ENCODE results near the gene FNDC3B. TPM values are rescaled to one million over a fixed set of nuclear protein-coding genes. Genes with fewer than 3 reads are reported as not detected.

Gene FNDC3B
- total RNA-seq, 1 experiment from 2014 or later, result 34.4 TPM

- in situ Hi-C loops (cut with HindIII; ENCODE audit: low pct_unique_long_range_greater_than_20kb, low sequenced_read_pairs), result no loop called here
- no peak for DNase-seq (ENCODE audit: low read depth, low spot score)
Observed at GRCh38 chr3:172115059-172115458, 75.7 kb downstream of the FNDC3B start.

- in situ Hi-C loops (cut with HindIII; ENCODE audit: low pct_unique_long_range_greater_than_20kb, low sequenced_read_pairs), result no loop called here
- no peak for DNase-seq (ENCODE audit: low read depth, low spot score)
Observed at GRCh38 chr3:172115787-172116186, 76.4 kb downstream of the FNDC3B start.

GRCh38 chr3:172118019-172118418 lies 78.6 kb downstream of the FNDC3B start:
- in situ Hi-C loops (cut with HindIII; ENCODE audit: low pct_unique_long_range_greater_than_20kb, low sequenced_read_pairs), result no loop called here
- DNase-seq (ENCODE audit: low read depth, low spot score), result no peak

GRCh38 chr3:172119266-172119969 lies 80.0 kb downstream of the FNDC3B start:
- in situ Hi-C loops (cut with HindIII; ENCODE audit: low pct_unique_long_range_greater_than_20kb, low sequenced_read_pairs), result no loop called here
- DNase-seq (ENCODE audit: low read depth, low spot score), result no peak

- in situ Hi-C loops (cut with HindIII; ENCODE audit: low pct_unique_long_range_greater_than_20kb, low sequenced_read_pairs), result no loop called here
- no peak for DNase-seq (ENCODE audit: low read depth, low spot score)
Observed at GRCh38 chr3:172120912-172121311, 81.5 kb downstream of the FNDC3B start.

GRCh38 chr3:172121981-172122380 lies 82.6 kb downstream of the FNDC3B start:
- DNase-seq (ENCODE audit: low read depth, low spot score), result no peak
- in situ Hi-C loops (cut with HindIII; ENCODE audit: low pct_unique_long_range_greater_than_20kb, low sequenced_read_pairs), result no loop called here

GRCh38 chr3:172124271-172124670 lies 84.9 kb downstream of the FNDC3B start:
- no peak for DNase-seq (ENCODE audit: low read depth, low spot score)
- in situ Hi-C loops (cut with HindIII; ENCODE audit: low pct_unique_long_range_greater_than_20kb, low sequenced_read_pairs), result no loop called here

GRCh38 chr3:172125053-172125452 lies 85.7 kb downstream of the FNDC3B start:
- in situ Hi-C loops (cut with HindIII; ENCODE audit: low pct_unique_long_range_greater_than_20kb, low sequenced_read_pairs), result no loop called here
- peak; percentile 40 for DNase-seq (ENCODE audit: low read depth, low spot score)

GRCh38 chr3:172125963-172126457 lies 86.6 kb downstream of the FNDC3B start:
- in situ Hi-C loops (cut with HindIII; ENCODE audit: low pct_unique_long_range_greater_than_20kb, low sequenced_read_pairs), result no loop called here
- DNase-seq (ENCODE audit: low read depth, low spot score), result no peak

GRCh38 chr3:172126741-172127140 lies 87.4 kb downstream of the FNDC3B start:
- in situ Hi-C loops (cut with HindIII; ENCODE audit: low pct_unique_long_range_greater_than_20kb, low sequenced_read_pairs), result no loop called here
- no peak for DNase-seq (ENCODE audit: low read depth, low spot score)

GRCh38 chr3:172127141-172127540 lies 87.8 kb downstream of the FNDC3B start:
- in situ Hi-C loops (cut with HindIII; ENCODE audit: low pct_unique_long_range_greater_than_20kb, low sequenced_read_pairs), result no loop called here
- no peak for DNase-seq (ENCODE audit: low read depth, low spot score)

GRCh38 chr3:172127929-172128580 lies 88.7 kb downstream of the FNDC3B start:
- no peak for DNase-seq (ENCODE audit: low read depth, low spot score)
- in situ Hi-C loops (cut with HindIII; ENCODE audit: low pct_unique_long_range_greater_than_20kb, low sequenced_read_pairs), result no loop called here

GRCh38 chr3:172128858-172129257 lies 89.5 kb downstream of the FNDC3B start:
- no peak for DNase-seq (ENCODE audit: low read depth, low spot score)
- in situ Hi-C loops (cut with HindIII; ENCODE audit: low pct_unique_long_range_greater_than_20kb, low sequenced_read_pairs), result no loop called here

GRCh38 chr3:172129498-172129849 lies 90.1 kb downstream of the FNDC3B start:
- in situ Hi-C loops (cut with HindIII; ENCODE audit: low pct_unique_long_range_greater_than_20kb, low sequenced_read_pairs), result no loop called here
- DNase-seq (ENCODE audit: low read depth, low spot score), result no peak

GRCh38 chr3:172129850-172130716 lies 90.7 kb downstream of the FNDC3B start:
- peak; percentile 95 for DNase-seq (ENCODE audit: low read depth, low spot score)
- in situ Hi-C loops (cut with HindIII; ENCODE audit: low pct_unique_long_range_greater_than_20kb, low sequenced_read_pairs), result no loop called here

- in situ Hi-C loops (cut with HindIII; ENCODE audit: low pct_unique_long_range_greater_than_20kb, low sequenced_read_pairs), result no loop called here
- DNase-seq (ENCODE audit: low read depth, low spot score), result no peak
Observed at GRCh38 chr3:172130717-172131050, 91.3 kb downstream of the FNDC3B start.

GRCh38 chr3:172131746-172132145 lies 92.4 kb downstream of the FNDC3B start:
- in situ Hi-C loops (cut with HindIII; ENCODE audit: low pct_unique_long_range_greater_than_20kb, low sequenced_read_pairs), result no loop called here
- DNase-seq (ENCODE audit: low read depth, low spot score), result no peak

- no peak for DNase-seq (ENCODE audit: low read depth, low spot score)
- in situ Hi-C loops (cut with HindIII; ENCODE audit: low pct_unique_long_range_greater_than_20kb, low sequenced_read_pairs), result no loop called here
Observed at GRCh38 chr3:172132159-172132586, 92.8 kb downstream of the FNDC3B start.

All from SK-MEL-5 (cell line).